Measurements from ENCODE around the gene NUDT14. TPM values are rescaled to one million over a fixed set of nuclear protein-coding genes. Genes with fewer than 3 reads are reported as not detected.
A peak's percentile ranks its signal among the peaks of the same experiment; 100 is the strongest.

The NUDT14 gene
- total RNA-seq, 4 donors from 2014 or later = 9.7 to 17.6 (median 15.4) TPM

- Histone ChIP-seq H3K36me3 (no peaks in the 10 kb centered on the region), H3K9me3 (no peaks in the 10 kb centered on the region), H3K4me3 (peak overlapping the region in 1 of 4 donors; percentile 53), H3K27ac (peak overlapping the region in 3 of 4 donors; percentile 20 to 80 (median 73)), H3K4me1 (peaks cover 22 to 72% (median 49%) of the 10 kb centered on the region in 3 donors), H3K27me3 (peaks cover 6 to 98% (median 19%) of the 10 kb centered on the region in 4 donors)
- 44 to 45% methylated on average over 17 to 19 of the region's 25 CpGs for WGBS, 2 donors
- intact Hi-C loops (cut with DNase I) = no loop called here
- TF ChIP-seq CTCF (IDR thresholded peaks at IDR 0.05) (no peak), POLR2A (IDR thresholded peaks at IDR 0.05) (no peak)
- DNase-seq = no peak
These were observed 14.6 kb upstream of the NUDT14 start for GRCh38 chr14:105195522-105196264.

- Histone ChIP-seq H3K27ac (peak overlapping the region in 3 of 4 donors; percentile 20 to 80 (median 73)), H3K4me1 (peaks cover 22 to 72% (median 49%) of the 10 kb centered on the region in 3 donors), H3K27me3 (peaks cover 6 to 98% (median 19%) of the 10 kb centered on the region in 4 donors), H3K4me3 (no peak overlapping the region), H3K36me3 (no peaks in the 10 kb centered on the region), H3K9me3 (no peaks in the 10 kb centered on the region)
- TF ChIP-seq POLR2A (IDR thresholded peaks at IDR 0.05) (no peak), CTCF (IDR thresholded peaks at IDR 0.05) (no peak)
- WGBS, 2 donors = 40% methylated on average over 1 of the region's 10 CpGs; no CpG with 5 or more reads in 1 of the 2 donors
- DNase-seq = no peak
- intact Hi-C loops (cut with DNase I) = no loop called here
These were observed 13.9 kb upstream of the NUDT14 start for GRCh38 chr14:105195051-105195450.

GRCh38 chr14:105193916-105194782, 13.0 kb upstream of the NUDT14 start:
- Histone ChIP-seq H3K4me3 (no peak overlapping the region), H3K36me3 (no peaks in the 10 kb centered on the region), H3K4me1 (peaks cover 22 to 66% (median 49%) of the 10 kb centered on the region in 3 donors), H3K27me3 (peaks cover 6 to 98% (median 19%) of the 10 kb centered on the region in 4 donors), H3K27ac (peak overlapping the region in 2 of 4 donors; percentile 72 to 73), H3K9me3 (no peaks in the 10 kb centered on the region)
- WGBS, 2 donors = 31 to 40% methylated on average over 4 to 16 of the region's 17 CpGs
- intact Hi-C loops (cut with DNase I) = no loop called here
- TF ChIP-seq POLR2A (IDR thresholded peaks at IDR 0.05) (no peak), CTCF (IDR thresholded peaks at IDR 0.05) (no peak)
- no peak for DNase-seq

GRCh38 chr14:105192866-105193731, 12.0 kb upstream of the NUDT14 start:
- DNase-seq = no peak
- Histone ChIP-seq H3K36me3 (no peaks in the 10 kb centered on the region), H3K4me1 (peaks cover 22 to 55% (median 47%) of the 10 kb centered on the region in 3 donors), H3K4me3 (peak overlapping the region in 1 of 4 donors; percentile 23), H3K27ac (peak overlapping the region in 3 of 4 donors; percentile 17 to 73 (median 72)), H3K9me3 (peaks cover 0 to 7% (median 2%) of the 10 kb centered on the region in 3 donors), H3K27me3 (peaks cover 6 to 98% (median 19%) of the 10 kb centered on the region in 4 donors)
- WGBS, 2 donors = 20% methylated on average over 2 of the region's 29 CpGs; no CpG with 5 or more reads in 1 of the 2 donors
- intact Hi-C loops (cut with DNase I) = no loop called here
- no peak for TF ChIP-seq CTCF (IDR thresholded peaks at IDR 0.05)
- no peak for TF ChIP-seq POLR2A (IDR thresholded peaks at IDR 0.05)

All from esophagus squamous epithelium (tissue), 5 donors.